RWPE2 (cell line): ENCODE data around the gene CEP164.
"Not testable (repeated sequence)": the region's sequence is repeated elsewhere in the genome, so short reads cannot be mapped to it uniquely, and the experiment has no call there.

Source experiments
- ATAC-seq: fragments of 200-7000 bp; cut with Tn5 transposase; 3 replicates; pipeline ENCODE4 v1.9.1; 2021; ENCODE audit warnings: low read depth
- DNase-seq: peaks from one replicate; pipeline ENCODE4 v3.0.0-alpha.2; 2020; ENCODE audit warnings: low spot score
- H3K27ac ChIP-seq: fragments of 450-650 bp; 2 replicates; pipeline ENCODE4 v1.5.1; 2017; ENCODE audit warnings: mild to moderate bottlenecking; ENCODE audit not compliant: poor library complexity, severe bottlenecking
- H3K27me3 ChIP-seq: fragments of 250-450 bp; sonication (Bioruptor Pico); 2 replicates; pipeline ENCODE4 v1.5.1; 2021; ENCODE audit warnings: mild to moderate bottlenecking, moderate library complexity; ENCODE audit not compliant: insufficient read depth, poor library complexity, severe bottlenecking
- H3K36me3 ChIP-seq: fragments of 250-450 bp; sonication (Bioruptor Pico); 2 replicates; pipeline ENCODE4 v1.5.1; 2020; ENCODE audit warnings: low read depth, mild to moderate bottlenecking, moderate library complexity
- H3K4me1 ChIP-seq: fragments of 250-450 bp; sonication (Bioruptor Pico); 2 replicates; pipeline ENCODE4 v1.5.1; 2021; ENCODE audit warnings: mild to moderate bottlenecking, moderate library complexity; ENCODE audit not compliant: insufficient read depth, poor library complexity, severe bottlenecking
- H3K4me3 ChIP-seq: fragments of 250-450 bp; sonication (Bioruptor Pico); 2 replicates; pipeline ENCODE4 v1.5.1; 2021; ENCODE audit warnings: mild to moderate bottlenecking, moderate library complexity; ENCODE audit not compliant: severe bottlenecking
- H3K9me3 ChIP-seq: fragments of 250-450 bp; sonication (Bioruptor Pico); 2 replicates; pipeline ENCODE4 v1.5.1; 2021; ENCODE audit warnings: mild to moderate bottlenecking, moderate library complexity; ENCODE audit not compliant: severe bottlenecking
- TF ChIP-seq, protein P1 (sequence below): fragments of 450-650 bp; IDR thresholded peaks from one replicate; pipeline ENCODE4 v1.5.1; 2017; ENCODE audit warnings: mild to moderate bottlenecking, moderate library complexity; ENCODE audit not compliant: poor library complexity, severe bottlenecking

CEP164 gene

DNA sequence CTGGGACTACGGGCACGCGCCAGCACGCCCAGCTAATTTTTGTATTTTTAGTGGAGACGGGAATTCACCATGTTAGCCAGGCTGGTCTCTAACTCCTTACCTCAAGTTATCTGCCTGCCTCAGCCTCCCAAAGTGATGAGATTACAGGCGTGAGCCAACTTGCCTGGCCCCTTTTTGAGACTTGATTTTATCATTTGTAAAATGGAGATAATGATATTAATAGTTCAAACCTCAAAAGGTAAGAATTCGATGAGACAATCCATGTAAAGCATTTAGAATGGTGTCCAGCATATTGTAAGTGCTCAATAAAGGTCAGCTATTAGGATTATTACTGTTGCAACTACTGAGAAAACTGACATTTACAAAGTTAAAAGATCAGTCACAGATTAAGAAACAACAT lies 8.9 kb upstream of the CEP164 start:
- TF ChIP-seq, protein P1, sequence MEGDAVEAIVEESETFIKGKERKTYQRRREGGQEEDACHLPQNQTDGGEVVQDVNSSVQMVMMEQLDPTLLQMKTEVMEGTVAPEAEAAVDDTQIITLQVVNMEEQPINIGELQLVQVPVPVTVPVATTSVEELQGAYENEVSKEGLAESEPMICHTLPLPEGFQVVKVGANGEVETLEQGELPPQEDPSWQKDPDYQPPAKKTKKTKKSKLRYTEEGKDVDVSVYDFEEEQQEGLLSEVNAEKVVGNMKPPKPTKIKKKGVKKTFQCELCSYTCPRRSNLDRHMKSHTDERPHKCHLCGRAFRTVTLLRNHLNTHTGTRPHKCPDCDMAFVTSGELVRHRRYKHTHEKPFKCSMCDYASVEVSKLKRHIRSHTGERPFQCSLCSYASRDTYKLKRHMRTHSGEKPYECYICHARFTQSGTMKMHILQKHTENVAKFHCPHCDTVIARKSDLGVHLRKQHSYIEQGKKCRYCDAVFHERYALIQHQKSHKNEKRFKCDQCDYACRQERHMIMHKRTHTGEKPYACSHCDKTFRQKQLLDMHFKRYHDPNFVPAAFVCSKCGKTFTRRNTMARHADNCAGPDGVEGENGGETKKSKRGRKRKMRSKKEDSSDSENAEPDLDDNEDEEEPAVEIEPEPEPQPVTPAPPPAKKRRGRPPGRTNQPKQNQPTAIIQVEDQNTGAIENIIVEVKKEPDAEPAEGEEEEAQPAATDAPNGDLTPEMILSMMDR: no peak
- DNase-seq (no peak), ATAC-seq (no peak)
- no peaks in the 10 kb centered on the region for H3K27me3 ChIP-seq
- H3K27ac ChIP-seq: no peak overlapping the region
- H3K4me3 ChIP-seq: no peak overlapping the region
- no peaks in the 10 kb centered on the region for H3K4me1 ChIP-seq
- H3K36me3 ChIP-seq: no peaks in the 10 kb centered on the region
- no peaks in the 10 kb centered on the region for H3K9me3 ChIP-seq

GRCh38 chr11:117319214-117319840 lies 8.3 kb upstream of the CEP164 start:
- DNase-seq: no peak
- no peak overlapping the region for H3K4me3 ChIP-seq
- H3K36me3 ChIP-seq: no peaks in the 10 kb centered on the region
- no peaks in the 10 kb centered on the region for H3K27me3 ChIP-seq
- no peaks in the 10 kb centered on the region for H3K4me1 ChIP-seq
- H3K27ac ChIP-seq: no peak overlapping the region
- H3K9me3 ChIP-seq: no peaks in the 10 kb centered on the region
- ATAC-seq: no peak
- TF ChIP-seq, protein P1: no peak

DNA sequence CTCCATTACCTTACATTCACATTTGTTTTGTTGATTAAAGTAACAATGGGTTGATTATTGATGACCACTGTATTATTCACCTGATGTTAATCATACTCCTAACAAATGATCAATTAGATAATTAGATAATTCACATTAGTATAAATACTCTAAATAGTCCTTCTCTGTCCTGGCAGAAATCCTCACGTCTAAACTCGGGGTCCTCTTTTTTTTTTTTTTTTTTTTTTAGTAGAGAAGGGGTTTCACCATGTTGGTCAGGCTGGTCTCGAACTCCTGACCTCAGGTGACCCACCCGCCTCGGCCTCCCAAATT lies 443 bp upstream of the CEP164 start:
- not testable (repeated sequence) for DNase-seq, H3K27me3 ChIP-seq, H3K27ac ChIP-seq, ATAC-seq, H3K9me3 ChIP-seq, H3K4me1 ChIP-seq, H3K36me3 ChIP-seq
- H3K4me3 ChIP-seq: peak overlapping the region; percentile 92

GRCh38 chr11:117328375-117329010 lies 839 bp downstream of the CEP164 start:
- Histone ChIP-seq H3K4me3 (peak overlapping the region; percentile 92), H3K4me1 (no peaks in the 10 kb centered on the region), H3K27me3 (no peaks in the 10 kb centered on the region), H3K27ac (peak overlapping the region; percentile 61), H3K36me3 (no peaks in the 10 kb centered on the region), H3K9me3 (no peaks in the 10 kb centered on the region)
- ATAC-seq (peak; percentile 40), DNase-seq (no peak)
- TF ChIP-seq, protein P1: no peak

GRCh38 chr11:117332843-117333242 lies 5.2 kb downstream of the CEP164 start:
- peaks cover 11% of the 10 kb centered on the region; the same call in 1 of the 2 replicates for H3K36me3 ChIP-seq
- H3K4me3 ChIP-seq: no peak overlapping the region
- H3K27me3 ChIP-seq: no peaks in the 10 kb centered on the region
- H3K9me3 ChIP-seq: no peaks in the 10 kb centered on the region
- H3K4me1 ChIP-seq: no peaks in the 10 kb centered on the region
- DNase-seq (no peak), ATAC-seq (no peak)
- TF ChIP-seq, protein P1: no peak
- no peak overlapping the region for H3K27ac ChIP-seq
